Stimulated activated naive B cell treated with anti-CD40 and anti-IgM and Interleukin-4, amounts not matched to agents 10 μg/mL and 1 μg/mL and 100 μg/mL, for 72 hours (primary cell): ENCODE measurements around the gene RHBDF2.
"Not testable (repeated sequence)": the region's sequence is repeated elsewhere in the genome, so short reads cannot be mapped to it uniquely, and the experiment has no call there.

Source experiments
- ATAC-seq, 2 donors: fragments of 150-1000 bp; cut with Tn5 transposase; replicated peaks; 2 replicates each; pipeline ENCODE4 v1.10.0; 2021; ENCODE audit warnings: moderate library complexity in 1 of 2
- DNase-seq: peaks from one replicate; pipeline ENCODE4 v3.0.0; 2021
- H3K27ac Mint-ChIP-seq: one replicate; pipeline ENCODE4 v1.8.0; 2022; ENCODE audit warnings: mild to moderate bottlenecking, mixed read lengths
- H3K27me3 Mint-ChIP-seq, 2 donors: one replicate each; pipeline ENCODE4 v1.8.0; 2022; ENCODE audit warnings: mixed read lengths in 2 of 2
- H3K36me3 Mint-ChIP-seq, 2 donors: one replicate each; pipeline ENCODE4 v1.8.0; 2022; ENCODE audit warnings: mixed read lengths in 2 of 2, mild to moderate bottlenecking in 1 of 2
- H3K4me1 Mint-ChIP-seq, 2 donors: one replicate each; pipeline ENCODE4 v1.8.0; 2022; ENCODE audit warnings: mixed read lengths in 2 of 2, mild to moderate bottlenecking in 1 of 2
- H3K4me3 Mint-ChIP-seq, 2 donors: one replicate each; pipeline ENCODE4 v1.8.0; 2022; ENCODE audit warnings: mild to moderate bottlenecking in 2 of 2, mixed read lengths in 2 of 2, moderate library complexity in 1 of 2
- H3K9me3 Mint-ChIP-seq, 2 donors: one replicate each; pipeline ENCODE4 v1.8.0; 2022; ENCODE audit warnings: mixed read lengths in 2 of 2, mild to moderate bottlenecking in 1 of 2

The RHBDF2 gene

GRCh38 chr17:76523084-76524037 is 22.1 kb upstream of the RHBDF2 start:
- Mint-ChIP-seq H3K36me3 (no peaks in the 10 kb centered on the region), H3K4me3 (peak overlapping the region in 1 of 2 donors; percentile 52), H3K4me1 (peaks cover 27 to 43% of the 10 kb centered on the region in 2 donors), H3K9me3 (no peaks in the 10 kb centered on the region), H3K27me3 (peaks cover 10 to 12% of the 10 kb centered on the region in 2 donors), H3K27ac (no peak overlapping the region)
- DNase-seq (peak; percentile 66), ATAC-seq (peak; percentile 48 to 54)

GRCh38 chr17:76521683-76522082 is 20.5 kb upstream of the RHBDF2 start:
- H3K4me3 Mint-ChIP-seq, H3K27ac Mint-ChIP-seq, DNase-seq, ATAC-seq, H3K36me3 Mint-ChIP-seq, H3K9me3 Mint-ChIP-seq: not testable (repeated sequence)
- peaks cover 19 to 29% of the 10 kb centered on the region in 2 donors for H3K4me1 Mint-ChIP-seq
- peaks cover 10 to 12% of the 10 kb centered on the region in 2 donors for H3K27me3 Mint-ChIP-seq

- ATAC-seq (no peak), DNase-seq (no peak)
- H3K9me3 Mint-ChIP-seq = no peaks in the 10 kb centered on the region
- peaks cover 16 to 31% of the 10 kb centered on the region in 2 donors for H3K4me1 Mint-ChIP-seq
- H3K27ac Mint-ChIP-seq = no peak overlapping the region
- no peak overlapping the region for H3K4me3 Mint-ChIP-seq
- H3K36me3 Mint-ChIP-seq = no peaks in the 10 kb centered on the region
- H3K27me3 Mint-ChIP-seq = peaks cover 10 to 12% of the 10 kb centered on the region in 2 donors
Measured at GRCh38 chr17:76521262-76521661, 20.0 kb upstream of the RHBDF2 start.

GRCh38 chr17:76519048-76519966 is 18.1 kb upstream of the RHBDF2 start:
- H3K4me1 Mint-ChIP-seq = peaks cover 16 to 32% of the 10 kb centered on the region in 2 donors
- H3K4me3 Mint-ChIP-seq = no peak overlapping the region
- ATAC-seq = no peak
- no peaks in the 10 kb centered on the region for H3K36me3 Mint-ChIP-seq
- no peak for DNase-seq
- H3K27ac Mint-ChIP-seq = peak overlapping the region; percentile 79
- peaks cover 10 to 12% of the 10 kb centered on the region in 2 donors for H3K27me3 Mint-ChIP-seq
- H3K9me3 Mint-ChIP-seq = no peaks in the 10 kb centered on the region

- no peak overlapping the region for H3K4me3 Mint-ChIP-seq
- peaks cover 19 to 24% of the 10 kb centered on the region in 2 donors for H3K4me1 Mint-ChIP-seq
- H3K36me3 Mint-ChIP-seq = no peaks in the 10 kb centered on the region
- peaks cover 5 to 6% of the 10 kb centered on the region in 2 donors for H3K27me3 Mint-ChIP-seq
- no peak for DNase-seq
- peak overlapping the region; percentile 14 for H3K27ac Mint-ChIP-seq
- no peak for ATAC-seq
- H3K9me3 Mint-ChIP-seq = no peaks in the 10 kb centered on the region
Measured at GRCh38 chr17:76517638-76518038, 16.4 kb upstream of the RHBDF2 start.

GRCh38 chr17:76515274-76515949 is 14.2 kb upstream of the RHBDF2 start:
- DNase-seq (peak; percentile 83), ATAC-seq (peak; percentile 91 to 92)
- H3K36me3 Mint-ChIP-seq = no peaks in the 10 kb centered on the region
- H3K27me3 Mint-ChIP-seq = peaks cover 4% of the 10 kb centered on the region in 2 donors
- peak overlapping the region; percentile 88 for H3K27ac Mint-ChIP-seq
- peaks cover 19 to 24% of the 10 kb centered on the region in 2 donors for H3K4me1 Mint-ChIP-seq
- H3K4me3 Mint-ChIP-seq = peak overlapping the region; percentile 42 to 70
- no peaks in the 10 kb centered on the region for H3K9me3 Mint-ChIP-seq

GRCh38 chr17:76514355-76514754 is 13.1 kb upstream of the RHBDF2 start:
- H3K36me3 Mint-ChIP-seq, ATAC-seq, DNase-seq, H3K27me3 Mint-ChIP-seq, H3K9me3 Mint-ChIP-seq: not testable (repeated sequence)
- Mint-ChIP-seq H3K27ac (peak overlapping the region; percentile 88), H3K4me3 (peak overlapping the region in 1 of 2 donors; percentile 32), H3K4me1 (peaks cover 17 to 24% of the 10 kb centered on the region in 2 donors)

GRCh38 chr17:76513306-76513692 is 12.1 kb upstream of the RHBDF2 start:
- Mint-ChIP-seq H3K9me3 (no peaks in the 10 kb centered on the region), H3K4me3 (no peak overlapping the region), H3K27me3 (no peaks in the 10 kb centered on the region), H3K27ac (peak overlapping the region; percentile 56), H3K36me3 (no peaks in the 10 kb centered on the region), H3K4me1 (peaks cover 17 to 24% of the 10 kb centered on the region in 2 donors)
- DNase-seq = no peak
- ATAC-seq = no peak

- Mint-ChIP-seq H3K27ac (peak overlapping the region; percentile 56), H3K36me3 (no peaks in the 10 kb centered on the region), H3K4me1 (peaks cover 17 to 24% of the 10 kb centered on the region in 2 donors), H3K4me3 (no peak overlapping the region), H3K9me3 (no peaks in the 10 kb centered on the region), H3K27me3 (peaks cover 4 to 5% of the 10 kb centered on the region in 2 donors)
- DNase-seq (no peak), ATAC-seq (no peak)
Measured at GRCh38 chr17:76512366-76513305, 11.4 kb upstream of the RHBDF2 start.

- no peak overlapping the region for H3K4me3 Mint-ChIP-seq
- H3K4me1 Mint-ChIP-seq = peaks cover 17 to 26% of the 10 kb centered on the region in 2 donors
- peaks cover 5 to 6% of the 10 kb centered on the region in 2 donors for H3K27me3 Mint-ChIP-seq
- H3K9me3 Mint-ChIP-seq = no peaks in the 10 kb centered on the region
- no peaks in the 10 kb centered on the region for H3K36me3 Mint-ChIP-seq
- no peak for DNase-seq
- H3K27ac Mint-ChIP-seq = no peak overlapping the region
- ATAC-seq = no peak
Measured at GRCh38 chr17:76511668-76512365, 10.6 kb upstream of the RHBDF2 start.

- H3K4me1 Mint-ChIP-seq = peaks cover 23 to 27% of the 10 kb centered on the region in 2 donors
- no peaks in the 10 kb centered on the region for H3K9me3 Mint-ChIP-seq
- ATAC-seq (no peak), DNase-seq (no peak)
- no peak overlapping the region for H3K27ac Mint-ChIP-seq
- H3K36me3 Mint-ChIP-seq = no peaks in the 10 kb centered on the region
- peaks cover 5 to 6% of the 10 kb centered on the region in 2 donors for H3K27me3 Mint-ChIP-seq
- H3K4me3 Mint-ChIP-seq = no peak overlapping the region
Measured at GRCh38 chr17:76510831-76511244, 9.6 kb upstream of the RHBDF2 start.

GRCh38 chr17:76508472-76509063 is 7.3 kb upstream of the RHBDF2 start:
- not testable (repeated sequence) for H3K27ac Mint-ChIP-seq, DNase-seq, H3K4me3 Mint-ChIP-seq

More at GRCh38 chr17:76508472-76509063, 7.3 kb upstream of the RHBDF2 start:
- not testable (repeated sequence) for H3K36me3 Mint-ChIP-seq, H3K9me3 Mint-ChIP-seq, H3K27me3 Mint-ChIP-seq, ATAC-seq
- peaks cover 14 to 24% of the 10 kb centered on the region in 2 donors for H3K4me1 Mint-ChIP-seq
